ENCODE results near the gene BCCIP.

Gene BCCIP

GRCh38 chr10:125799451-125800182, 23.7 kb upstream of the BCCIP start:
- Histone ChIP-seq H3K9ac (ENCODE audit: low read length) (no peak overlapping the region), H3K27me3 (ENCODE audit: low read length) (no peaks in the 10 kb centered on the region), H3K4me2 (ENCODE audit: low read depth, low read length, poor library complexity, severe bottlenecking) (no peak overlapping the region), H3K4me3 (ENCODE audit: insufficient read depth, low read length, poor library complexity, severe bottlenecking) (no peak overlapping the region), H3K9me2 (replicated peaks; ENCODE audit: insufficient read depth, low read length) (no peaks in the 10 kb centered on the region), H2AFZ (ENCODE audit: low read depth, low read length, severe bottlenecking) (no peak overlapping the region), H3K9me3 (ENCODE audit: insufficient read depth, low read length) (no peaks in the 10 kb centered on the region), H3K27ac (ENCODE audit: low read depth, low read length) (no peak overlapping the region), H3K36me3 (ENCODE audit: low read length) (peaks cover 7% of the 10 kb centered on the region), H4K20me1 (ENCODE audit: low read depth, low read length) (no peaks in the 10 kb centered on the region), H3F3A (ENCODE audit: insufficient read depth) (no peaks in the 10 kb centered on the region), H3K79me2 (ENCODE audit: insufficient read depth, low read length) (no peaks in the 10 kb centered on the region)
- TF ChIP-seq EZH2phosphoT487 (conservative IDR thresholded peaks at IDR 0.05; ENCODE audit: low read length) = no peak
- no peak for TF ChIP-seq CTCF (IDR thresholded peaks at IDR 0.05; ENCODE audit: insufficient read depth, low read length, poor library complexity, severe bottlenecking)

GRCh38 chr10:125801574-125801973, 21.8 kb upstream of the BCCIP start:
- Histone ChIP-seq H3K79me2 (ENCODE audit: insufficient read depth, low read length) (no peaks in the 10 kb centered on the region), H3K4me2 (ENCODE audit: low read depth, low read length, poor library complexity, severe bottlenecking) (no peak overlapping the region), H3K9me2 (replicated peaks; ENCODE audit: insufficient read depth, low read length) (no peaks in the 10 kb centered on the region), H2AFZ (ENCODE audit: low read depth, low read length, severe bottlenecking) (no peak overlapping the region), H3F3A (ENCODE audit: insufficient read depth) (no peaks in the 10 kb centered on the region), H3K9me3 (ENCODE audit: insufficient read depth, low read length) (no peaks in the 10 kb centered on the region), H3K9ac (ENCODE audit: low read length) (no peak overlapping the region), H3K4me3 (ENCODE audit: insufficient read depth, low read length, poor library complexity, severe bottlenecking) (no peak overlapping the region), H3K27ac (ENCODE audit: low read depth, low read length) (no peak overlapping the region), H3K27me3 (ENCODE audit: low read length) (no peaks in the 10 kb centered on the region), H4K20me1 (ENCODE audit: low read depth, low read length) (no peaks in the 10 kb centered on the region), H3K36me3 (ENCODE audit: low read length) (peaks cover 7% of the 10 kb centered on the region)
- TF ChIP-seq EZH2phosphoT487 (conservative IDR thresholded peaks at IDR 0.05; ENCODE audit: low read length) (no peak), CTCF (IDR thresholded peaks at IDR 0.05; ENCODE audit: insufficient read depth, low read length, poor library complexity, severe bottlenecking) (no peak)

GRCh38 chr10:125802131-125802530, 21.2 kb upstream of the BCCIP start:
- Histone ChIP-seq H3K27me3 (ENCODE audit: low read length) (no peaks in the 10 kb centered on the region), H3K36me3 (ENCODE audit: low read length) (peaks cover 7% of the 10 kb centered on the region), H3K4me2 (ENCODE audit: low read depth, low read length, poor library complexity, severe bottlenecking) (no peak overlapping the region)

More at GRCh38 chr10:125802131-125802530, 21.2 kb upstream of the BCCIP start:
- Histone ChIP-seq H3K79me2 (ENCODE audit: insufficient read depth, low read length) (no peaks in the 10 kb centered on the region), H4K20me1 (ENCODE audit: low read depth, low read length) (no peaks in the 10 kb centered on the region), H3K9me3 (ENCODE audit: insufficient read depth, low read length) (no peaks in the 10 kb centered on the region), H2AFZ (ENCODE audit: low read depth, low read length, severe bottlenecking) (no peak overlapping the region), H3K9ac (ENCODE audit: low read length) (no peak overlapping the region), H3K4me3 (ENCODE audit: insufficient read depth, low read length, poor library complexity, severe bottlenecking) (no peak overlapping the region), H3K9me2 (replicated peaks; ENCODE audit: insufficient read depth, low read length) (no peaks in the 10 kb centered on the region), H3K27ac (ENCODE audit: low read depth, low read length) (no peak overlapping the region), H3F3A (ENCODE audit: insufficient read depth) (no peaks in the 10 kb centered on the region)
- no peak for TF ChIP-seq EZH2phosphoT487 (conservative IDR thresholded peaks at IDR 0.05; ENCODE audit: low read length)
- TF ChIP-seq CTCF (IDR thresholded peaks at IDR 0.05; ENCODE audit: insufficient read depth, low read length, poor library complexity, severe bottlenecking) = no peak

Data from SU-DHL-6 (cell line).